Endothelial cell of umbilical vein (primary cell): ENCODE results near the gene FAM209B. TPM values are rescaled to one million over a fixed set of nuclear protein-coding genes. Genes with fewer than 3 reads are reported as not detected.

Experiments
- BruUV-seq: library from RNA; stranded (reverse); fragments of 400-500 nt; replicated peaks from 2 replicates; lab custom pipeline; 2021; lab: Mats Ljungman, UMichigan
- CTCF ChIA-PET: fragments of 300-600, 350-600 bp; sonication (Branson Sonifier 250); formaldehyde crosslinking; loops from one replicate; lab custom pipeline; 2021; ENCODE audit warnings: antibody characterized with exemption, inconsistent platforms; lab: Charles Lee
- POLR2A ChIA-PET: fragments of 300-600, 350-600 bp; sonication (Branson Sonifier 250); formaldehyde crosslinking; loops from one replicate; lab custom pipeline; 2021; ENCODE audit warnings: antibody characterized with exemption, inconsistent platforms; lab: Charles Lee
- DNase-seq: peaks from one replicate; pipeline ENCODE4 v3.0.0-alpha.2; 2011; ENCODE audit warnings: low read depth, low spot score
- FAIRE-seq: peaks from 2 replicates; lab custom pipeline; 2011; peaks lifted over from hg19 to GRCh38; lab: Jason Lieb, UNC
- H2AFZ ChIP-seq: 2 replicates; pipeline ENCODE4 v1.6.0; 2012; ENCODE audit warnings: low read depth, low read length, control low read depth, inconsistent platforms
- H3K27ac ChIP-seq: 2 replicates; pipeline ENCODE4 v1.5.1; 2011; ENCODE audit warnings: low read depth, mild to moderate bottlenecking, control low read depth, low read length, moderate library complexity; ENCODE audit not compliant: insufficient read depth
- H3K27me3 ChIP-seq, 2 experiments: 2 replicates each; pipeline versions ENCODE4 v1.6.0 to v1.6.1; 2011; ENCODE audit warnings: low read length in 2 of 2, mixed read lengths in 1 of 2; ENCODE audit not compliant: control insufficient read depth in 2 of 2, insufficient read depth in 2 of 2
- H3K36me3 ChIP-seq, 2 experiments: 2 replicates in 1 of 2; 3 replicates in 1 of 2; pipeline ENCODE4 v1.5.1; 2011; ENCODE audit warnings: low read length in 2 of 2, mild to moderate bottlenecking in 1 of 2, moderate library complexity in 1 of 2; ENCODE audit not compliant: control insufficient read depth in 2 of 2, insufficient read depth in 2 of 2; ENCODE audit errors: extremely low read depth in 1 of 2
- H3K4me1 ChIP-seq: 3 replicates; pipeline ENCODE4 v1.5.1; 2011; ENCODE audit warnings: mild to moderate bottlenecking, low read length; ENCODE audit not compliant: control insufficient read depth, insufficient read depth; ENCODE audit errors: extremely low read depth
- H3K4me2 ChIP-seq: 2 replicates; pipeline ENCODE4 v1.6.1; 2011; ENCODE audit warnings: low read length, control low read depth, mixed read lengths; ENCODE audit not compliant: insufficient read depth
- H3K4me3 ChIP-seq, 3 experiments: fragments of 200-600 bp in 1 of 3; sonication (generic), shearing (Covaris generic) in 1 of 3; replicated peaks in 1 of 3; 2 replicates each; pipeline ENCODE4 v1.5.1; 2011 to 2016; ENCODE audit warnings: control low read depth in 3 of 3, low read length in 3 of 3, mild to moderate bottlenecking in 2 of 3, inconsistent platforms in 1 of 3, low read depth in 1 of 3, moderate library complexity in 1 of 3; ENCODE audit not compliant: insufficient read depth in 1 of 3
- H3K79me2 ChIP-seq: 2 replicates; pipeline ENCODE4 v1.6.0; 2012; ENCODE audit warnings: low read length, inconsistent platforms; ENCODE audit not compliant: control insufficient read depth, insufficient read depth
- H3K9ac ChIP-seq: replicated peaks from 2 replicates; pipeline ENCODE3; 2011; ENCODE audit warnings: low read length, control low read depth; ENCODE audit not compliant: insufficient read depth; ENCODE audit errors: extremely low read depth
- H3K9me1 ChIP-seq: replicated peaks from 3 replicates; pipeline ENCODE4 v1.6.0; 2011; ENCODE audit warnings: mild to moderate bottlenecking, low read length; ENCODE audit not compliant: control insufficient read depth, insufficient read depth; ENCODE audit errors: extremely low read depth
- H3K9me3 ChIP-seq: replicated peaks from 2 replicates; pipeline ENCODE4 v1.5.1; 2012; ENCODE audit warnings: low read length, inconsistent platforms; ENCODE audit not compliant: control insufficient read depth, insufficient read depth
- H4K20me1 ChIP-seq: replicated peaks from 2 replicates; pipeline ENCODE3; 2011; ENCODE audit warnings: mild to moderate bottlenecking, low read length; ENCODE audit not compliant: control insufficient read depth, insufficient read depth; ENCODE audit errors: extremely low read depth
- CTCF ChIP-seq, 2 donors: IDR thresholded peaks; 1 replicate in 1 of 2; 2 replicates in 1 of 2; pipeline ENCODE4 v1.5.1; 2011; ENCODE audit warnings: low read length in 2 of 2, mild to moderate bottlenecking in 2 of 2, moderate library complexity in 2 of 2, control low read depth in 1 of 2, inconsistent platforms in 1 of 2, low read depth in 1 of 2; ENCODE audit not compliant: insufficient read depth in 1 of 2; ENCODE audit errors: extremely low read depth in 1 of 2
- EZH2 ChIP-seq: IDR thresholded peaks from 2 replicates; pipeline ENCODE4 v1.6.1; 2012; ENCODE audit warnings: borderline replicate concordance, low read depth, mild to moderate bottlenecking, moderate library complexity, low read length, inconsistent platforms; ENCODE audit not compliant: severe bottlenecking
- FOS ChIP-seq: IDR thresholded peaks from 2 replicates; pipeline ENCODE4 v1.6.1; 2011; ENCODE audit warnings: mild to moderate bottlenecking, low read length, moderate library complexity, borderline replicate concordance; ENCODE audit not compliant: insufficient read depth
- GATA2 ChIP-seq: IDR thresholded peaks from 2 replicates; pipeline ENCODE4 v1.7.0; 2011; ENCODE audit warnings: low read depth, mild to moderate bottlenecking, moderate library complexity, mixed read lengths, low read length; ENCODE audit not compliant: insufficient read length, insufficient read depth
- JUN ChIP-seq: IDR thresholded peaks from 2 replicates; pipeline ENCODE4 v1.6.1; 2011; ENCODE audit warnings: borderline replicate concordance, low read depth; ENCODE audit not compliant: insufficient read length, insufficient read depth
- MAX ChIP-seq: IDR thresholded peaks from 2 replicates; pipeline ENCODE4 v1.6.1; 2011; ENCODE audit not compliant: insufficient read depth, insufficient read length
- MYC ChIP-seq: IDR thresholded peaks from one replicate; pipeline ENCODE4 v1.6.1; 2011; ENCODE audit warnings: mild to moderate bottlenecking, low read depth, low read length
- POLR2A ChIP-seq: IDR thresholded peaks from 2 replicates; pipeline ENCODE4 v1.6.1; 2012; ENCODE audit warnings: low read depth, mild to moderate bottlenecking, control low read depth, low read length
- POLR2AphosphoS5 ChIP-seq: IDR thresholded peaks from 2 replicates; pipeline ENCODE4 v1.6.1; 2012; ENCODE audit warnings: low read depth, mild to moderate bottlenecking, control low read depth, low read length, moderate library complexity; ENCODE audit not compliant: insufficient read depth
- dilution Hi-C: fragments of 300-500 bp; cut with MboI; formaldehyde crosslinking; loops from one replicate; pipeline ENCODE4 v1.15.0; 2019; ENCODE audit warnings: low sequenced_read_pairs; ENCODE audit not compliant: extremely low pct_ligation_motif_present
- intact Hi-C: fragments of 100-400 bp; cut with micrococcal nuclease; formaldehyde crosslinking; loops from one replicate; pipeline ENCODE4 v1.10.0; 2022
- polyA plus RNA-seq, 4 experiments: library from polyadenylated mRNA; depleted of rRNA in 3 of 4; stranded (reverse) in 3 of 4; unstranded in 1 of 4; fragments of >200 nt; gene quantifications; 2 replicates each; pipeline versions ENCODE4 v1.2.1 to v1.2.3, GENCODE V29; 2011 to 2012; ENCODE audit warnings: missing spikeins in 1 of 4
- total RNA-seq: library from RNA; stranded (reverse); gene quantifications from 2 replicates; pipeline ENCODE4 v1.2.3, GENCODE V29; 2021

The FAM209B gene
- total and polyA plus RNA-seq, 2 donors (not counting 3 experiments of a cell fraction or from before 2014, with no cell fraction given) = 0.22 TPM; not detected in 1

GRCh38 chr20:56566621-56567020 is 33.6 kb downstream of the FAM209B start:
- Histone ChIP-seq H4K20me1 (no peaks in the 10 kb centered on the region), H3K27ac (no peak overlapping the region), H3K4me1 (no peaks in the 10 kb centered on the region), H3K79me2 (no peaks in the 10 kb centered on the region), H3K9ac (no peak overlapping the region), H3K4me3 (no peak overlapping the region), H3K9me3 (no peaks in the 10 kb centered on the region), H3K9me1 (no peaks in the 10 kb centered on the region), H3K36me3 (no peaks in the 10 kb centered on the region), H2AFZ (no peak overlapping the region), H3K27me3 (no peaks in the 10 kb centered on the region), H3K4me2 (no peak overlapping the region)
- ChIA-PET POLR2A (no interaction called here), CTCF (interaction anchor here (1.6 to 2.3 kb wide), 2 partner anchors 12 to 16 kb away, joined by 4 to 9 read pairs; no protein-coding TSS in a partner anchor)
- dilution Hi-C loops = no loop called here
- no TSS peak for BruUV-seq
- intact Hi-C loops = no loop called here
- TF ChIP-seq CTCF (IDR thresholded peaks at IDR 0.05; ENCODE audit: extremely low read depth in 1 of 2, insufficient read depth in 1 of 2, low read depth in 1 of 2, low read length in 2 of 2) = no peak
- TF ChIP-seq JUN = no peak
- TF ChIP-seq POLR2AphosphoS5 = no peak
- FAIRE-seq (no peak), DNase-seq (no peak)

GRCh38 chr20:56570832-56571231 is 37.8 kb downstream of the FAM209B start:
- H3K36me3 ChIP-seq = no peaks in the 10 kb centered on the region
- dilution Hi-C loops (no loop called here), intact Hi-C loops (no loop called here)
- no peak for DNase-seq
- H3K9ac ChIP-seq = no peak overlapping the region
- H3K4me1 ChIP-seq = no peaks in the 10 kb centered on the region
- POLR2A ChIA-PET = no interaction called here
- H3K4me3 ChIP-seq = no peak overlapping the region
- no peak for FAIRE-seq
- H3K4me2 ChIP-seq = no peak overlapping the region
- no peaks in the 10 kb centered on the region for H3K9me1 ChIP-seq
- no peaks in the 10 kb centered on the region for H4K20me1 ChIP-seq
- H3K27me3 ChIP-seq = no peaks in the 10 kb centered on the region
- CTCF ChIA-PET = interaction anchor here (1.2 kb wide), 1 partner anchor 21 kb away, joined by 4 read pairs; no protein-coding TSS in a partner anchor
- TF ChIP-seq POLR2AphosphoS5 (no peak), GATA2 (no peak), MAX (no peak), JUN (no peak), EZH2 (no peak), FOS (no peak), POLR2A (no peak), MYC (no peak), CTCF (IDR thresholded peaks at IDR 0.05; ENCODE audit: extremely low read depth in 1 of 2, insufficient read depth in 1 of 2, low read depth in 1 of 2, low read length in 2 of 2) (no peak)
- H2AFZ ChIP-seq = no peak overlapping the region
- no peaks in the 10 kb centered on the region for H3K9me3 ChIP-seq
- no TSS peak for BruUV-seq
- no peak overlapping the region for H3K27ac ChIP-seq
- H3K79me2 ChIP-seq = no peaks in the 10 kb centered on the region
